Neutrophil (primary cell): Measurements from ENCODE around the gene YOD1.
A peak's percentile ranks its signal among the peaks of the same experiment; 100 is the strongest.

Source experiments
- H3K27ac ChIP-seq: fragments of 200-600 bp; sonication (generic); 2 replicates; pipeline ENCODE4 v1.5.1; 2016; ENCODE audit warnings: mild to moderate bottlenecking, moderate library complexity
- H3K27me3 ChIP-seq: fragments of 200-600 bp; sonication (generic); 2 replicates; pipeline ENCODE4 v1.6.0; 2016; ENCODE audit warnings: mild to moderate bottlenecking
- H3K36me3 ChIP-seq: fragments of 200-600 bp; sonication (generic); 2 replicates; pipeline ENCODE4 v1.5.1; 2017
- H3K4me1 ChIP-seq, 2 experiments: fragments of 200-600 bp in 1 of 2; sonication (generic) in 1 of 2; 1 replicate in 1 of 2; 2 replicates in 1 of 2; pipeline versions ENCODE4 v1.5.1 to v1.6.1; 2013 to 2016; ENCODE audit warnings: low read depth in 1 of 2, low read length in 1 of 2, mild to moderate bottlenecking in 1 of 2, moderate library complexity in 1 of 2; ENCODE audit not compliant: control insufficient read depth in 1 of 2, insufficient read depth in 1 of 2
- H3K4me3 ChIP-seq, 2 experiments: fragments of 200-600 bp in 1 of 2; sonication (generic) in 1 of 2; 1 replicate in 1 of 2; 2 replicates in 1 of 2; pipeline ENCODE4 v1.5.1; 2013 to 2016; ENCODE audit warnings: low read depth in 1 of 2, low read length in 1 of 2, mild to moderate bottlenecking in 1 of 2, moderate library complexity in 1 of 2
- H3K9me3 ChIP-seq: fragments of 200-600 bp; sonication (generic); 2 replicates; pipeline ENCODE4 v1.5.1; 2016
- TF ChIP-seq, protein P1 (sequence below): fragments of 200-600 bp; sonication (generic); IDR thresholded peaks from 2 replicates; pipeline ENCODE4 v1.5.1; 2016; ENCODE audit warnings: antibody characterized with exemption

Gene YOD1

GRCh38 chr1:207077012-207077411 lies 26.0 kb upstream of the YOD1 start:
- H3K9me3 ChIP-seq: no peaks in the 10 kb centered on the region
- H3K27ac ChIP-seq: peak overlapping the region; percentile 48
- peaks cover 55 to 57% of the 10 kb centered on the region in 2 experiments for H3K4me1 ChIP-seq
- no peaks in the 10 kb centered on the region for H3K27me3 ChIP-seq
- peaks cover 75% of the 10 kb centered on the region for H3K36me3 ChIP-seq
- TF ChIP-seq, protein P1, sequence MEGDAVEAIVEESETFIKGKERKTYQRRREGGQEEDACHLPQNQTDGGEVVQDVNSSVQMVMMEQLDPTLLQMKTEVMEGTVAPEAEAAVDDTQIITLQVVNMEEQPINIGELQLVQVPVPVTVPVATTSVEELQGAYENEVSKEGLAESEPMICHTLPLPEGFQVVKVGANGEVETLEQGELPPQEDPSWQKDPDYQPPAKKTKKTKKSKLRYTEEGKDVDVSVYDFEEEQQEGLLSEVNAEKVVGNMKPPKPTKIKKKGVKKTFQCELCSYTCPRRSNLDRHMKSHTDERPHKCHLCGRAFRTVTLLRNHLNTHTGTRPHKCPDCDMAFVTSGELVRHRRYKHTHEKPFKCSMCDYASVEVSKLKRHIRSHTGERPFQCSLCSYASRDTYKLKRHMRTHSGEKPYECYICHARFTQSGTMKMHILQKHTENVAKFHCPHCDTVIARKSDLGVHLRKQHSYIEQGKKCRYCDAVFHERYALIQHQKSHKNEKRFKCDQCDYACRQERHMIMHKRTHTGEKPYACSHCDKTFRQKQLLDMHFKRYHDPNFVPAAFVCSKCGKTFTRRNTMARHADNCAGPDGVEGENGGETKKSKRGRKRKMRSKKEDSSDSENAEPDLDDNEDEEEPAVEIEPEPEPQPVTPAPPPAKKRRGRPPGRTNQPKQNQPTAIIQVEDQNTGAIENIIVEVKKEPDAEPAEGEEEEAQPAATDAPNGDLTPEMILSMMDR: no peak
- no peak overlapping the region for H3K4me3 ChIP-seq

DNA sequence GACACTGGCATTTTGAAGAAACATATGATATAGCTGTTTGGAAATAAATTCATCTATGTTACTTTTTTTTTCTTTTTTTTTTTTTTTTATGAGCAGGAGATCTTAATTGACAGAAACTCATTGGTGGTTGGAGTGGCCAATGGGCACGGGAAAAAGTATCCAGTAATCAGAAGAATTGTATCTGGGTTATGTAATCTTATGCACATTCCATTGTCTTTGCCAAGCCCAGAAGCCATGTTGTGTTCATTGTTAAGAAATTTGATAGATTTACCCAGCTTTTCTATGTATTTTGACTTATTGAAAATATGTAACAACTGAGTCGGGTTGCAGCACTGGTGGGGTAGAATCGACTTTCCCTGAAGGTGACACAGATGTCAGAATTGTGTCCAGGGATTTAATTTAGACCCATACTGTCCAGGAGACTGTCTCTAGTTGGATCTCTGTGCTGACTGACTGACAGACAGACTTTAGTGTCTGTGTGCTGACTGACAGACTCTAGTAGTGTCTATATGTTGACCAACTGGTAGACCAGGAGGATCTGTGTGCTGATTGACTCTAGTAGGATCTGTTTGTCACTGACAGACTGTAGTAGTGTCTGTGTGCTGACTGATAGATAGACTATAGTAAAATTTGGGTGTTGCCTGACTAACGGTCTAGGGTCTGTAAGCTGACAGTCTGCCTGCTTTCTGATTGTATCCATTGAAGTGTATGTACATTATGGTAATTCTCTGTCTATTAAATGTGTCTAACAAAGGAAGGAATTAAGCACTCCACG lies 25.4 kb upstream of the YOD1 start:
- TF ChIP-seq, protein P1: no peak
- peaks cover 62 to 63% of the 10 kb centered on the region in 2 experiments for H3K4me1 ChIP-seq
- H3K27ac ChIP-seq: no peak overlapping the region
- H3K36me3 ChIP-seq: peaks cover 69% of the 10 kb centered on the region
- no peak overlapping the region for H3K4me3 ChIP-seq
- no peaks in the 10 kb centered on the region for H3K27me3 ChIP-seq
- H3K9me3 ChIP-seq: no peaks in the 10 kb centered on the region

DNA sequence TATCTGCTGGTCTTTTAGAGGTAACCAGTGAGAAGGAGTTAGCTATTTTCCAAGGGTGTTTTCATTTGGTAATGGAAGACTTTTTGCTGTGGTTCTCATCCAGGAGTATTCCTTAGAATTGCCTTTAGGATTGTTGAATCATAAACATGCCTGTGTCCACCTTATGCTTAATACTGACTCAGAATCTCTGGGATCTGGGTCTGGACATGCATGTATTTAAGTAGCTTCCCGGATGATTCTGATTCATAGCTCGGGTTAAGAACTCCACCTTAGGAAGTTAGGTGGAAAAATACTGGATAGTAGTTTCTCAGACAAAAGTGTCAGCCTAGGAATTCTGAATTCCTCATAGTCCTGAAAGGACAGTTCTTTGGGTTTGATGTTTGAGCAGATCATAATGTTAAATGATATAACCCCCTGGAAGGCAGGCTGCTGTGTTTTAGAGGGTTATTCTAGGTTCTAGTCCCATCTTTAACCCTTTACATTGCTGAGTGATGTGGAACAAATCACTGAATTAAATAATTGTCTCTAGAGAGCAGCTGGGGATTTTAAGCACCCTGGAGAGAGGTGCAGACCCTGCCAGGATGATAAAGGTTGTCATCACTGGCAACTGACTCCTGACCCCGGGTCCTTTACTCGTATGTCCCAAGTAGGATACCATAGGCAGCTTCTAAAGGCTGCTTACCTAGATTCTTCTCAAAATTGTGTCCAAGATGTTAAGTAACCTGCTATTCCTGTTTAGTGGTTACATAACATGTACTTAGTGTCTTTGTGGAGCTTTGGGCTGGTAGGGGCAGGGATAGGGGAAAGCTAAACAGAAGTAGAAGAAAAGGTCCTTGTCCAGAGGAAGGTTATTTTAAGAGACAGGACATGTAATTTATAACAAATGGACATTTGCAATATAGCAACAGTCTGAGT lies 23.2 kb upstream of the YOD1 start:
- Histone ChIP-seq H3K27me3 (no peaks in the 10 kb centered on the region), H3K36me3 (peaks cover 49% of the 10 kb centered on the region), H3K27ac (peak overlapping the region; percentile 17), H3K4me3 (no peak overlapping the region), H3K4me1 (peaks cover 84 to 85% of the 10 kb centered on the region in 2 experiments), H3K9me3 (no peaks in the 10 kb centered on the region)
- TF ChIP-seq, protein P1: no peak

DNA sequence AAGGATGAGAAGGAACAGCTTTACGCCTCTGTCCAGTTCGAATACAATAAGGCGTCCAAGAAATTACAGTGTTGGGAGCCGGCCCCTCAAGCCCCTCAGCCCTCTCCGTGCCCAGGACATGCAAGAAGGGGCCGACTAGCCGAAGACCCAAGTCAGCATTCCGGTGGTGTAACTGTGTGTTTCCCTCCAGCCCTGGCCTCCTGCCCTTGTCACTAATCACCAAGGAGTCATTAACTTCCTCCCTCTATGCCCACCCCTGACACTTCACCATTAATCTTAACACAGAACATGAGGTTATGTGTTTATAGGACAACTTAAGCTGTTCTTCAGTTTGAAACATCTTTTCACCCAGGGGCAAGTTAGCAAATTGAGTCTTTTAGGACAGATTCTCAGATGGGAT lies 21.2 kb upstream of the YOD1 start:
- peaks cover 53% of the 10 kb centered on the region for H3K36me3 ChIP-seq
- peak overlapping the region; percentile 87 for H3K27ac ChIP-seq

GRCh38 chr1:207071426-207071825 lies 20.4 kb upstream of the YOD1 start:
- H3K27me3 ChIP-seq: no peaks in the 10 kb centered on the region
- H3K4me1 ChIP-seq: peaks cover 80 to 84% of the 10 kb centered on the region in 2 experiments
- no peaks in the 10 kb centered on the region for H3K9me3 ChIP-seq
- H3K27ac ChIP-seq: peak overlapping the region; percentile 87
- H3K4me3 ChIP-seq: peak overlapping the region in 1 of 2 experiments; percentile 32
- TF ChIP-seq, protein P1: no peak
- H3K36me3 ChIP-seq: peaks cover 57% of the 10 kb centered on the region

More for the DNA sequence above, 21.2 kb upstream of the YOD1 start:
- TF ChIP-seq, protein P1: no peak
- peak overlapping the region in 1 of 2 experiments; percentile 32 for H3K4me3 ChIP-seq
- peaks cover 84 to 91% of the 10 kb centered on the region in 2 experiments for H3K4me1 ChIP-seq
- no peaks in the 10 kb centered on the region for H3K27me3 ChIP-seq
- no peaks in the 10 kb centered on the region for H3K9me3 ChIP-seq
